AG08395 (cell line): Measurements from ENCODE around the gene RAB11A.
"Not testable (repeated sequence)": the region's sequence is repeated elsewhere in the genome, so short reads cannot be mapped to it uniquely, and the experiment has no call there.

Source experiments
- DNase-seq: peaks from one replicate; pipeline ENCODE4 v3.0.0; 2012; ENCODE audit warnings: mixed read lengths, low spot score

Gene RAB11A

GRCh38 chr15:65845826-65846519 lies 23.3 kb upstream of the RAB11A start:
- DNase-seq = no peak

- DNase-seq = no peak
Measured at GRCh38 chr15:65847989-65848388, 21.3 kb upstream of the RAB11A start.

- no peak for DNase-seq
Measured at GRCh38 chr15:65851981-65852380, 17.3 kb upstream of the RAB11A start.

DNA sequence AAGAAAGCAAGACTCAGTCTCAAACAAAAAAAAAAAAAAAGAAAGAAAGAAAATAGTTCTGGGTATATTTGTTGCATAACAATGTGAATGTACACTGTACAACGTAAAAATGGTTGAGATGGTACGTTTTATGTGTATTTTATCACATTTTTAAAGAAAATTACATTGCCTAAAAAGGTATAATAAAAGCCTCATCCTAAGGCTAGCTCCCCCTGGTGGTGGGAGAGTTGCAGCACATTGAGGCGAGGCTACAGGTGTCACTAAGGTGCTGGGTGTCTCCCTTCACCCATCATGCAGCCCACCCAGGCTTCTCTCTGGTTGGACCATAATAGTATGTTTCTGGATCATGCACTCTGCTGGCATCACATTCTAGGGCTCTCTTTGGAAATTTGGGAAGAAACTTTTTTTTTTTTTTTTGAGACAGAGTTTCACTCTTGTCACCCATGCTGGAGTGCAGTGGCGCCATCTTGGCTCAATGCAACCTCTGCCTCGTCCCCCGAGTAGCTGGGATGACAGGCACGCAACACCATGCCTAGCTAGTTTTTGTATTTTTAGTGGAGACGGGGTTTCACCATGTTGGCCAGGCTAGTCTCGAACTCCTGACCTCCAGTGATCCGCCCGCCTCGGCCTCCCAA lies 12.4 kb upstream of the RAB11A start:
- peak; percentile 43 for DNase-seq

- no peak for DNase-seq
Measured at GRCh38 chr15:65857718-65858402, 11.4 kb upstream of the RAB11A start.

DNA sequence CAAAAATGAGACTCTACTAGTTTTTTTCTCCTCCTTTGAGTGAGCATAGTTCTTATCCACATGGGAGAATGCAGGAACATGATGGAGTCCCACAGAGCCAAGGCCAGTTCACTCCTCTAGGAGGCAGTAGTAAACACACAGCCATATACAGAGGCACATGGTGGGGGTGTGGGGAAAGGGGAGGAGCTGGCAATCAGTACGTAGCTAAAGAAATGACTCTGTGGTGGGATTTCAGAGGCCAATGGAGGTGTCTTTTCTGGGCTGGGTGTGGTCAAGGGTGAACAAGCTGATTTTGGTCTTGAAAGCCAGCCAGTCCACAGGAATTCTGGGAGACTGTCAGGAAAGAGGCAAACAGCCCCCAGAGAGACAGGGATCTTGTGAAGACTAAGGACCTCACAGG lies 6.6 kb upstream of the RAB11A start:
- DNase-seq = peak; percentile 52

- no peak for DNase-seq
Measured at GRCh38 chr15:65863106-65863505, 6.2 kb upstream of the RAB11A start.

GRCh38 chr15:65867244-65867643 lies 2.0 kb upstream of the RAB11A start:
- no peak for DNase-seq

DNA sequence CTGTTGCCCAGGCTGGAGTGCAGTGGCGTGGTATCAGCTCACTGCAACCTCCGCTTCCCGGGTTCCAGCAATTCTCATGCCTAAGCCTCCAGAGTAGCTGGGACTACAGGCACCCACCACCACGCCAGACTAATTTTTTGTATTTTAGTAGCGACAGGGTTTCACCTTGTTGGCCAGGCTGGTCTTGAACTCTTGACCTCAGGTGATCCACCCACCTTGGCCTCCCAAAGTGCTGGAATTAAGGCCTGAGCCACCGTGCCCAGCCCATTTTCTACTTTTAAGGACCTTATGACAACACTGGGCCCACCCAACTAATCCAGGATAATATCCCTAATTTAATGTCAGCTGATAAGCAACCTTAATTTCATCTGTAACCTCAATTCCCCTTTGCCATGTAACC lies 1.4 kb upstream of the RAB11A start:
- not testable (repeated sequence) for DNase-seq

- DNase-seq = no peak
Measured at GRCh38 chr15:65868546-65869125, 655 bp upstream of the RAB11A start.

- peak; percentile 8 for DNase-seq
Measured at GRCh38 chr15:65869954-65870871, 922 bp downstream of the RAB11A start.

- DNase-seq = peak; percentile 22
Measured at GRCh38 chr15:65870889-65871533, 1.7 kb downstream of the RAB11A start.

DNA sequence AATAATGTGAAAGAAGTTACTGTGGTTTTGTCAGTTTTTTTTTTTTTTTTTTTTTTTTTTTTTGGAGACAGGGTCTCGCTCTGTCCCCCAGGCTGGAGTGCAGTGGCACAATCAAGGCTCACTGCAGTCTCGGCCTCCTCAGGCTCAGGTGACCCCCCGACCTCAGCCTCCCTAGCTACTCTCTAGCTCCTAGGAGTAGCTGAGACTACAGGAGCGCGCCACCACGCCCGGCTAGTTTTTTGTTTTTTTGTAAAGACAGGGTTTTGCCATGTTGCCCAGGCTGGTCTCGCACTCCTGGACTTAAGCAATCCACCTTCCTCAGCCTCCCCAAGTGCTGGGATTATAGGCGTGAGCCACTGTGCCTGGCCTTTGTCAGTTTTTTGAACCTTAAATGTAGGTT lies 2.6 kb downstream of the RAB11A start:
- DNase-seq = not testable (repeated sequence)

- DNase-seq = peak; percentile 5
Measured at GRCh38 chr15:65872596-65872995, 3.3 kb downstream of the RAB11A start.

GRCh38 chr15:65873256-65873655 lies 4.0 kb downstream of the RAB11A start:
- no peak for DNase-seq

- DNase-seq = no peak
Measured at GRCh38 chr15:65875458-65875857, 6.2 kb downstream of the RAB11A start.

- DNase-seq = no peak
Measured at GRCh38 chr15:65877749-65878148, 8.5 kb downstream of the RAB11A start.

- no peak for DNase-seq
Measured at GRCh38 chr15:65881766-65882434, 12.6 kb downstream of the RAB11A start.

DNA sequence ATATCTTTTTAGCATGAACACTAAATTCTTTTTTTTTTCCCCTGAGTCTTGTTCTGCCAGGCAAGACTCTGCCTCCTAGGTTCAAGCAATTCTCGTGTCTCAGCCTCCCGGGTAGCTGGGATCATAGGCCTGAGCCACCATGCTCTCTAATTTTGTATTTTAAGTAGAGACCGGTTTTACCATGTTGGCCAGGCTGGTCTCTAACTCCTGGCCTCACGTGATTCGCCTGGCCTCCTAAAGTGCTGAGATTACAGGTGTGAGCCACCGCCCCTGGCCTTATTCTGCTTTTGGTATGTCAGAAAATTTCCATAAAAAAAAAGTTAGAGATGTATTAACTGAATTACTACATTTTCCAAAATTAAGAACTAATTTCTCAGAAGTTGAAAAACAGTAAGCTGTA lies 14.3 kb downstream of the RAB11A start:
- DNase-seq = no peak

GRCh38 chr15:65884511-65884910 lies 15.2 kb downstream of the RAB11A start:
- no peak for DNase-seq
